Body of pancreas (tissue), 4 donors: ENCODE measurements around the gene DUSP5. TPM values are rescaled to one million over a fixed set of nuclear protein-coding genes. Genes with fewer than 3 reads are reported as not detected.
"Not testable (repeated sequence)": the region's sequence is repeated elsewhere in the genome, so short reads cannot be mapped to it uniquely, and the experiment has no call there.

Experiments used
- ATAC-seq: fragments of 150-250 bp; one replicate; pipeline ENCODE4 v1.9.1; 2016
- DNase-seq, 4 donors: peaks; one replicate each; pipeline ENCODE4 v3.0.0-alpha.2; 2019
- H3K27ac ChIP-seq, 4 donors: fragments of 200-600 bp; sonication (generic); 1 replicate in 3 of 4; 2 replicates in 1 of 4; pipeline versions ENCODE4 v1.5.1 to v1.6.1; 2016 to 2019; ENCODE audit warnings: mild to moderate bottlenecking in 1 of 4, mixed read lengths in 1 of 4, moderate library complexity in 1 of 4
- H3K27me3 ChIP-seq, 2 donors: fragments of 200-600 bp; sonication (generic); one replicate each; pipeline ENCODE4 v1.6.0; 2016; ENCODE audit warnings: mild to moderate bottlenecking in 1 of 2
- H3K36me3 ChIP-seq, 2 donors: fragments of 200-600 bp; sonication (generic); replicated peaks in 1 of 2; 2 replicates each; pipeline ENCODE4 v1.5.1; 2016; ENCODE audit warnings: low read depth in 2 of 2; ENCODE audit not compliant: insufficient read depth in 1 of 2
- H3K4me1 ChIP-seq: fragments of 200-600 bp; sonication (generic); one replicate; pipeline ENCODE4 v1.6.0; 2016
- H3K4me3 ChIP-seq, 2 donors: fragments of 200-600 bp; sonication (generic); 1 replicate in 1 of 2; 2 replicates in 1 of 2; pipeline ENCODE4 v1.5.1; 2016 to 2019
- H3K9me3 ChIP-seq, 3 donors: fragments of 200-600 bp; sonication (generic); 1 replicate in 2 of 3; 2 replicates in 1 of 3; pipeline ENCODE4 v1.5.1; 2016
- CTCF ChIP-seq, 7 experiments: fragments of 450-650 bp in 4 of 7; fragments of 200-600 bp in 3 of 7; sonication (generic) in 3 of 7; IDR thresholded peaks; one replicate each; pipeline ENCODE4 v1.5.1; 2016 to 2019; ENCODE audit warnings: antibody characterized with exemption in 7 of 7
- POLR2A ChIP-seq, 3 donors: fragments of 450-650 bp; IDR thresholded peaks; one replicate each; pipeline ENCODE4 v1.6.1; 2016; ENCODE audit warnings: antibody characterized with exemption in 3 of 3, mild to moderate bottlenecking in 2 of 3
- WGBS, 2 donors: methylation state at CpG; one replicate each; pipeline ENCODE4 v1.1.5; 2017; 5-methylcytosine and 5-hydroxymethylcytosine counted together
- intact Hi-C: fragments of 100-400 bp; cut with DNase I; formaldehyde crosslinking; loops from one replicate; pipeline ENCODE4 v1.15.1; 2023
- total RNA-seq, 2 donors: library from RNA; depleted of rRNA; stranded (reverse); fragments of >200 nt; gene quantifications; one replicate each; pipeline ENCODE4 v1.1.0, GENCODE V29; 2016

DUSP5 gene
- total RNA-seq, 2 donors from 2014 or later: 6.2 to 9.2 TPM

GRCh38 chr10:110524859-110525232 is 27.1 kb downstream of the DUSP5 start:
- no peaks in the 10 kb centered on the region for H3K27me3 ChIP-seq
- ATAC-seq: no peak
- intact Hi-C loops: no loop called here
- H3K27ac ChIP-seq: no peak overlapping the region
- DNase-seq: no peak
- peaks cover 15% of the 10 kb centered on the region for H3K4me1 ChIP-seq
- no peak for TF ChIP-seq CTCF (IDR thresholded peaks at IDR 0.05)
- TF ChIP-seq POLR2A (IDR thresholded peaks at IDR 0.05): no peak
- WGBS, 2 donors: 53 to 57% methylated on average over 2 of the region's 2 CpGs
- H3K36me3 ChIP-seq: no peaks in the 10 kb centered on the region
- no peak overlapping the region for H3K4me3 ChIP-seq
- no peaks in the 10 kb centered on the region for H3K9me3 ChIP-seq

GRCh38 chr10:110525349-110526260 is 27.9 kb downstream of the DUSP5 start:
- H3K27ac ChIP-seq: no peak overlapping the region
- H3K27me3 ChIP-seq: no peaks in the 10 kb centered on the region
- no peak for TF ChIP-seq POLR2A (IDR thresholded peaks at IDR 0.05)
- TF ChIP-seq CTCF (IDR thresholded peaks at IDR 0.05): no peak
- no peak for DNase-seq
- ATAC-seq: no peak
- intact Hi-C loops: no loop called here
- H3K4me1 ChIP-seq: peaks cover 19% of the 10 kb centered on the region
- 63 to 82% methylated on average over 8 to 9 of the region's 9 CpGs for WGBS, 2 donors
- no peaks in the 10 kb centered on the region for H3K36me3 ChIP-seq
- no peaks in the 10 kb centered on the region for H3K9me3 ChIP-seq
- no peak overlapping the region for H3K4me3 ChIP-seq

- WGBS, 2 donors: 73 to 84% methylated on average over 8 to 9 of the region's 9 CpGs
- no peak for ATAC-seq
- no peak for DNase-seq
- no peak for TF ChIP-seq POLR2A (IDR thresholded peaks at IDR 0.05)
- TF ChIP-seq CTCF (IDR thresholded peaks at IDR 0.05): no peak
- intact Hi-C loops: no loop called here
- Histone ChIP-seq H3K9me3 (no peaks in the 10 kb centered on the region), H3K4me3 (no peak overlapping the region), H3K4me1 (peaks cover 13% of the 10 kb centered on the region), H3K27me3 (peaks cover 0 to 1% of the 10 kb centered on the region in 2 donors), H3K36me3 (no peaks in the 10 kb centered on the region), H3K27ac (no peak overlapping the region)
These were observed 30.0 kb downstream of the DUSP5 start for GRCh38 chr10:110527731-110528171.

- H3K27me3 ChIP-seq: peaks cover 0 to 3% of the 10 kb centered on the region in 2 donors
- H3K4me1 ChIP-seq: peaks cover 13% of the 10 kb centered on the region
- H3K9me3 ChIP-seq: no peaks in the 10 kb centered on the region
- no peak for ATAC-seq
- intact Hi-C loops: no loop called here
- no peak for TF ChIP-seq POLR2A (IDR thresholded peaks at IDR 0.05)
- no peak for TF ChIP-seq CTCF (IDR thresholded peaks at IDR 0.05)
- no peaks in the 10 kb centered on the region for H3K36me3 ChIP-seq
- WGBS, 2 donors: 82 to 89% methylated on average over 4 to 5 of the region's 5 CpGs
- no peak overlapping the region for H3K27ac ChIP-seq
- no peak overlapping the region for H3K4me3 ChIP-seq
- no peak for DNase-seq
These were observed 30.7 kb downstream of the DUSP5 start for GRCh38 chr10:110528224-110528996.

DNA sequence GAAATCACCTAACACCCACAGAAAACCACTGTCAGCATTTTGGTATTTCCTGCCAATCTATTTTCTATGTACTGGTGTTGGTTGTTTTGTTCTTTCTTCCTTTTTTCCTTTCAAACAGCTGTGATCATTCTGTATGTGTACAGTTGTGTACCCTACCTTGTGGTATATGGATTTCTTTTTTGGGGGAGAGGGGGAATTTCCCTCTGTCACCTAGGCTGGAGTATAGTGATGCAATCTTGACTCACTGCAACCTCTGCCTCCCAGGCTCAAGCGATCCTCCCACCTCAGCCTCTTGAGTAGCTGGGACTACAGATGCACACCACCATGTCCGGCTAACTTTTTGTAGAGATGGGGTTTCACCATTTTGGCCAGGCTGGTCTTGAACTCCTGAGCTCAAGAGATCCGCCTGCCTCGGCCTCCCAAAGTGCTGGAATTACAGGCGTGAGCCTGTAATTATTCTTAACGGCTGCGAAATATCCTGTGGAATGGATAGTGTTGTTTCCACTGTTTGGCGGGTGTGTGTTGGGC is 31.4 kb downstream of the DUSP5 start:
- intact Hi-C loops, H3K4me3 ChIP-seq, H3K36me3 ChIP-seq, ATAC-seq, H3K9me3 ChIP-seq, DNase-seq, H3K27ac ChIP-seq, H3K27me3 ChIP-seq: not testable (repeated sequence)
- WGBS, 2 donors: 92 to 96% methylated on average over 8 of the region's 8 CpGs
- peaks cover 12% of the 10 kb centered on the region for H3K4me1 ChIP-seq
